Right hindlimb (tissue), 1 donor: ENCODE results near the gene SLF1.
"Not testable (repeated sequence)": the region's sequence is repeated elsewhere in the genome, so short reads cannot be mapped to it uniquely, and the experiment has no call there.

Experiments used
- DNase-seq: peaks from one replicate; pipeline ENCODE4 v3.0.0-alpha.2; 2018

Gene SLF1

GRCh38 chr5:94618493-94619328, at the start of gene SLF1, which contains the start of gene KIAA0825:
Gene SLF1 (plus strand): TSS chr5:94618669. CDS start chr5:94628811, 10,142 bp downstream.
Gene KIAA0825 (minus strand): TSS chr5:94618604. CDS start chr5:94537126, 81,478 bp downstream.
- DNase-seq: peak; percentile 95

- no peak for DNase-seq
These were observed 47.1 kb upstream of the SLF1 start for GRCh38 chr5:94571415-94571814.

DNA sequence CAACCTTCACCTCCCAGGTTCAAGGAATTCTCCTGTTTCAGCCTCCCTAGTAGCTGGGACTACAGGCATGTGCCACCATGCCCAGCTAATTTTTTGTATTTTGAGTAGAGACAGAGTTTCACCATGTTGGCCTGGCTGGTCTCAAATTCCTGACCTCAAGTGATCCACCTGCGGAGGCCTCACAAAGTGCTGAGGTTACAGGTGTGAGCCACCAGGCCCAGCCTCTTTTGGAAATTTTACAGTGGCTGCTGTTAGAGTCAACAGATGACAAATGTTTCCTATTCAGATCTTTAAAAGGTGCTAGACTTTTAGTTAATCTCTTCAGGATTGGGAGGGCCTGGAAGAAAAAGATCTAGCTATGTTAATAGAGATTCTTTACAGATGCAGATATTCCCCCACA, 45.1 kb upstream of the SLF1 start:
- DNase-seq: not testable (repeated sequence)

DNA sequence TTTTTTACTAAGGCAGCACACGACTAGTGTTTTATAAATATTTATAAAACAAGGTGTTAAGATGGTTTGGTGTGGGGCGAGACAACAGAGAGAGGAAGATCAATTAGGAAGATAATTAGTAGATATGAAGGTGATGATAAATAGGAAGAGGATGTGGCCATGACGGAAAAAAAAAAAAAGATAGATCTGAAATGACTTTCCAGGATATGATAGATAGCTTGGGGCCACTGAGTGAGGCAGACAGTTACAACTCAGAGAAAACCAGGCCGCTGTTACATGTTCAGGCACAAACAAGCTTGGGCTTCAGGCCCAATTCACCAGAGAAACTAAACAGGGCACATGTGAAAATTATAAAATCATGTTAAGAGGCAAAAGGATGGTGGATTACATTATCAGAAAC, 43.3 kb upstream of the SLF1 start:
- no peak for DNase-seq

DNA sequence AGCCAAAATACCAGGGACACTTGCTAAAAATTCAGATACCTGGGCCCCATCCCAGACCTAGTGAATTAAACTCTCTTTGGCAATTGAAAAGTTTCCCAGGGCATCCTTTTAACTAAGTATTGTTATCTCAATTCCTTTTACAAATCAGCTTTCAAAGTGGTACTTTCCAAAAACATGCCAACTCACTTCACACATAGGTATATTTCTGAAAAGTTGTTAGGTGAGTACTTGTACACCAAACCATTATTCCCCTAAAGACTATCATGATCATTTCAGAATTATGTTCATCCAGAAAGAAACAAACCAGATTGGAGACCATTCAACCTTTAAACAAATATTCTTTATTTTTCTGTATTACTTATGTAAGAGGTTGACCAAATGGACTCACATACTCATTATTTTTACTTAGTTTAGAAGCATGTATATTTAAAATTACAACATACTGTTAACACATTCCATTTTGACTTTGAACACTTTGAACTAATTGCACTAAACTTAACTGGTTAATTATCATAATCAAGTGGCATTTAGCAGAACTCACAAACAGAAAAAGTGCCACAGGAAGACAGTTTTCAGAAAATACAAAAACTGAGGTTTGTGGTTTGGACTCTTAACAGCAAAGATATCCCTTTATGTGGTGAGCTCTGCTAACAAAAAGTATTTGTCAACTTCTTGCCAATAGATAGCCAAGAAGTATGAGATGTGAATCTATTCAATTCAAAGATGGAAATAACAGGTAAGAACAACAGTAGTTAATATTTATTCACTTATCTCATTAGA, 40.8 kb upstream of the SLF1 start:
- no peak for DNase-seq

GRCh38 chr5:94595281-94595840, 23.1 kb upstream of the SLF1 start:
- DNase-seq: no peak

DNA sequence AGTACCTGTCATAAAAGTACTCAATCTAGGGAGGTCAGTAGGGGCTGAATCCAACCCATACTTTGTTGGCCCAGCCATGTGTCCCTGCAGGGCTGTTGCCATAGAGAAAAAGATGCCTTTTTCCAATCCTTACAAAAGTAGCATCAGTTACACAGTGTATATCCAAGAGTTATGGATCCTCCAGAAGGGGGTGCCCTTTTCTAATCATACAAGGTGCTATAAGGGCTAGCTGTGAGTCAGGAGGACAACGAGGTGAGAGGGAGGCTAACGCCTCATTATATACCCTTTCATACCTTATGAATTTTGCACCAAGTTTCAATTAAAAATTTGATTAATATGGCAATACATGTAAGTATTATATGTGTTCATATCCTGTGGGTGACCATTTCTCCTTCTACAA, 4.9 kb upstream of the SLF1 start:
- no peak for DNase-seq

- no peak for DNase-seq
These were observed 4.2 kb upstream of the SLF1 start for GRCh38 chr5:94614156-94614805.

DNA sequence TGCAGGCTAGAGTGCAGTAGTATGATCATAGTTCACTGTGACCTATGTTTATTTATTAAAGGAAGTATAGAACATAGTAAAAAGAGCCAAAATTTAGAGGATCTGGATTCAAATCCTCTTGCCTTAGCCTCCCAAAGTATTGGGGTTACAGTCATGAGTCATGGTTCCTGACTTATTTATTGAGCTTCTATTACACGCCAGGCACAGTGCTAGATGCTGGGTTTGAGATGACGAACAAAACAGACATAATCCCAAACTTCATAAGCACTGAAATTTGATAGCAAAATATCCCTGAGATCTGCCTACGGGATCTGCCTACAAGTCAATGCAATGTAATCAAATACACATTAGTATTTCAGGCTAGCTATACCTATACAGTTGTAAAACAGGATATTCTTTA, 2.6 kb upstream of the SLF1 start:
- DNase-seq: no peak

DNA sequence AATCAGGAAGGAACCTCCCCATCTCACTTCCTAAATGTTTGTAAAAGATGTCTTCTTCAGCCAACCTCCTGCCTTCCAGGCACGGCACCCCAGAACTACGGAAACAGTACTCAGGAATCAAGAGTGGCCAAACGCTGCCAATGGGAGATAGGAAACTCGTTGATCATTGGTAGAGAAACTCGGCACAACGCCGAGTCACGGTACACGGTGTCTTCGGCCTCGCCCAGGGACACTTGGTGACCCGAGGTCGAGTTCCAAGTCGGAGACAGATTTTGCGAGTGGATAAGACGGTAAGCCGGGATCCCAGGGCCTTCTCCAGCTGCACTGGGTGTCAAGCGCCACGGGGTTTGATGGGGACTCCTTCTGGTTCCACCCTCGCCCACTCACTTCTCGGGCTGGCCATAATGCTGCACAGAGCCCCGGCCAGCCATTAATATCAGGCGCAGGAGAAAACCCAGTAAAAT, 408 bp upstream of the SLF1 start:
- DNase-seq: no peak

GRCh38 chr5:94620256-94620655, 1.8 kb downstream of the SLF1 start:
- DNase-seq: no peak

DNA sequence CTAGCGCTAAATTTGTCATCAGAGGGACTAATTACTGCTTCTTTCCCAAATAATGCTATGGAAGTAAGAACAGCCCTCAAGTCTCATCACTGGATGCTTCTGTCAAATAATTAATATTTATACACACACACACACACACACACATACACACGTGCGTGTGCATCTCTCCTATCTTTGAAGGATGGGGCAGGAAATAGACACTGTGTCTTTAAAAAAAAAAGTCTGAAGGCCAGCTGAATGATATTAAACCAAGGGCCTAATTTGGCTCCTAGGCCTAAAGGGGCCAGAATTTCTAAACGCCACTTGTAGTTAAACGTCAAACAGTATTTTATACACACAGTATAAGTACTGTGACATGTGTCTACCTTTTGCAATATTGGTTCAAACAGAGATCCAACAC, 3.3 kb downstream of the SLF1 start:
- DNase-seq: no peak

- DNase-seq: no peak
These were observed 4.5 kb downstream of the SLF1 start for GRCh38 chr5:94623011-94623410.

- no peak for DNase-seq
These were observed 5.4 kb downstream of the SLF1 start for GRCh38 chr5:94623877-94624276.

DNA sequence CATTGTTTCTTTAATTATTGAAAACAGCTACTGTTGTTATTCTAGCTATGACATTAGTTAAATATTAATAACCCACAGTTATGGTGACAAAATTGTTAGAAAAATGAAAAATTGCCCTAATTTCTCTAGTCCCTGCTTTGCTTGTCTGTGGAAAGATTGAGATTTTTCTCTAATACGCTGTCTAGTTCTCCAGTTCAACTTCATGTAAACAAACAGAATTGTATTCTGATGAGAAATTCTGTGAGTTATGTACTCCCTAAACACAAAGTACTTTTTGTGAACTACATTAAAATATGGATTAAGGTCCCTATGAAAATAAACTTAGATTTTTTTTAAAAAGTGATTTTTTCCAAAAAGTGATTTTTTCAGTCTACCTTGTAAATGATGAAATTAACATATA, 8.7 kb downstream of the SLF1 start:
- no peak for DNase-seq

GRCh38 chr5:94632024-94632423, 13.6 kb downstream of the SLF1 start:
- no peak for DNase-seq

DNA sequence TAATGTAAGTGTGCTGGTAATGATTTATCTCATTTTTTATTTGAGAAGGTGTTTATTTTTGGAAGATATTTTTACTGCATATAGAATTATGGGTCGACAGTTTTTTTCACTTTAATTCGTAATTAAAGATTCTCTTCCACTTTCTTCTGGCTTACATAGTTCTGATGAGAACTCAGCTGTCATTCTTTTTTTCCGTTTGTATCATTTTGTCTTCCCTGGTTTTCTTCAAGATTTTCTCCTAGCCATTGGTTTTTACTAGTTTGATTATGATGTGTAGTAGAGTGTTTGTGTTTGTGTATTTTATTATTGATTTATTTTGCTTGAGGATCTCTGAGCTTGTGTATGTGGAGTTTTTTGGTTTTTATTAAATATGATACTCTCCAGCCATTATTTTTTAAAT, 21.7 kb downstream of the SLF1 start:
- DNase-seq: no peak

DNA sequence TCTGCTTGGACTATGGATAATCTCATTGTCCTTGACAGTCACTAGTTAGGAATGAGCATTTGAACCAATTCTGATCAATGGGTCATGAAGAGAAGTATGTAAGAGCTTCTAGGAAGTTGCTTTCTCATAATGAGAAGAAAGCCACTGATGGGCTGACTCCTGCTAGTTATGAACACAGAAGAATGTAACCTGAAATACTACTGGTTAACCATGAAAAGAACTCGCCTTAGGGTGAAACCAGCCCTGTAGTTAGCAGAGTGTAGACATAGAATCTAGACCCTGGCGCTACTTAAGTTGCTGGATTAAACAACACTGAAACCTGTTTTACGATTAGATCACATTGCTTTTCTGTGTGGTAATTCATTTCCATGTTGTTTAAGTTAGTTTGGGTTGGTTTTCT, 26.6 kb downstream of the SLF1 start:
- no peak for DNase-seq

DNA sequence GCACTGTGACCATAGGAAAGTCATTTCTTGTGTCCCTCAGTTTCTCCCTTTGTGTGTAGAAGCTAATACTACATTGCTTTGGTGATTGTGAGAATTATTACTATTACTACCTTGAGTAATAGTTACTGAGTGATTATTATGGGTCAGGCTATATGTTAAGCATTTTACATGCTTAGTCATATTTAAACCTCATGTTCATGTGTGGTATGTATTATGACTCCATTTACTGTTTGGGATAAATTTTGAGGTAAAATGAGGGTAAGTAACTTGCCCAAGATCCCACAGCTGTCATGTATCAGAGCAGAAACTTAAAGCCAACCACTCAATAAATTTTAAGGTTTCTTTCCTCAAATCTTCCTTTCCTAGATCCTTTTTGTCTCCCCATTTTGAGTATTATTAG, 28.3 kb downstream of the SLF1 start:
- DNase-seq: no peak

GRCh38 chr5:94649874-94650273, 31.4 kb downstream of the SLF1 start:
- DNase-seq: no peak

- no peak for DNase-seq
These were observed 39.8 kb downstream of the SLF1 start for GRCh38 chr5:94658272-94658671.

GRCh38 chr5:94660506-94660905, 42.0 kb downstream of the SLF1 start:
- DNase-seq: no peak

- DNase-seq: no peak
These were observed 42.6 kb downstream of the SLF1 start for GRCh38 chr5:94661086-94661485.
